ENCODE measurements around the gene MED12L.
"Not testable (repeated sequence)": the region's sequence is repeated elsewhere in the genome, so short reads cannot be mapped to it uniquely, and the experiment has no call there.

Gene MED12L

GRCh38 chr3:151242006-151242405, 156.5 kb downstream of the MED12L start:
- DNase-seq (ENCODE audit: low read depth) = not testable (repeated sequence)

DNA sequence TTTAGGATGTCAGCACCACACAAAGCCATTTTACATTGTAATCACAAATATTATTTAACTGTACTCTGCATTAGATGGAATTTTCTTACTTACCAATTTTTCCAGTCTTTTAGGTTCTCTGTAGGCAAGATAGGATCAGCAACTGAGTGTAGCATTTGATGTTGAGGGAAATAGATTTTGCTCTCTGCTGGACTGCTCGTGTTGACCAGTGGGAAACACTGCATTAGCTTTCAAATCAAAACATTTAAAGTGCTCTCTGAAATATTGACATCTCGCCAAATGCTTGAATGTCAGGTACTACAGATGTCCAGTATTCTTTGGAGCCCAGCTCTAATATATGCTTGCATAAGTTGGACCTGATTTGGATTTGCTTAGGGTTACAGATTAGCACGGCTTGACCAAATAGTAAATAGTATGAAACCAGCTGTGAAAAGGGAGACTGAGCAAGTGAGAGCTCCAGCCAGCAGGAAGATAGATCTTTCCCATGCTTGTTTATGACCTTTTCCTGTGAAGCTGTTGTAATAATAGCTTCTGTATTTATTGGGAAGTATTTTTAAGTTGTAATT, 163.4 kb downstream of the MED12L start:
- DNase-seq (ENCODE audit: low read depth) = no peak

GRCh38 chr3:151256749-151257148, 171.3 kb downstream of the MED12L start:
- no peak for DNase-seq (ENCODE audit: low read depth)

GRCh38 chr3:151259664-151260063, 174.2 kb downstream of the MED12L start:
- no peak for DNase-seq (ENCODE audit: low read depth)

DNA sequence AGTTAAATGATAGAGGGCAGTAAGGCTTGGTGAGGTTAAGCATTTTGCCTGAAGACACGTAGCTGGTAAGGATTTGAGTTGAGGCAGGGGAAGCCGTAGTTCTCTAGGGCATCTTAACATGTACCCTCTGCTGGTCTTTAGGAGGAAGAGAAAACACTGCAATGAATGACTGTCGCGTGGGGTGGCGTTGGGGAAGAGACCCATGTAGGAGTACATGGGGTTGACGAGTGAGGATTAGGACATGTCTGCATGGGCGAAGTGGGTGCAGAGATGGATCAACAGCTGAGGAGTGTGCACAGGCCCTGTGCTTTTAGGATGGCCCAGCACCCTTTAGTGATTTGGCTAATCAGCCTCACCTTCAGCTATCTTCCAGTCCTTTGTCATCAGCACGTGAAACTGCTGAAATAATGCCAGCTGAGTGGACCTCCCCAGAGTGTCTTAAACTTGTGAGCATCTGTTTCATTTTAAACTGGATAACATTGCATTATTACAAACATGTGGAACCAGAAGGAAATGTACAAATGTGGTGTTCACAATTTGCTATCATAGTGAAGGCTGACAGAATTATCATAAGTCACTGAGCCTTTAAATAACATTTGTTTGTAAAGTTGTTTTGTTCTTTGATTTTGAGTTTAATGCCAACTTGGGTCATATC, 177.5 kb downstream of the MED12L start:
- no peak for DNase-seq (ENCODE audit: low read depth)

DNA sequence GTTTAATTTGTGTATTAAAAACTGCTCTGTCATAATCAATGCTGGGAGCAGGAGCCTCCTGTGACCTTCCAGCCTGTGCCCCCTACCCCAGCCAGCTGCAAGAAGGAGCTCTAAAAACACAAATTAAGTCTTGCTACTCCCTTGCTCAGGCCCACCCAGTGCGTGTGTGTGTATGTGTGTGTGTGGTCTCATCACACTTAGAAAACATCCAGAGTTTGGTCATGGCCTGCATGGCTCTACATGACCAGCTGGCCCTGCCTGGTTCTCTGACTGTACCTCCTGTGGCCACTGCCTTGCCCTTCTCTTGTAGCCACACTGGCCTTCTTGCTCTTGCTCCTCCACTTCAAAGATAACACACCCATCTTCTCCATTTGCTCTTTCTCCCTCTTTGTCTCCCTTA, 179.1 kb downstream of the MED12L start:
- DNase-seq (ENCODE audit: low read depth) = no peak

DNA sequence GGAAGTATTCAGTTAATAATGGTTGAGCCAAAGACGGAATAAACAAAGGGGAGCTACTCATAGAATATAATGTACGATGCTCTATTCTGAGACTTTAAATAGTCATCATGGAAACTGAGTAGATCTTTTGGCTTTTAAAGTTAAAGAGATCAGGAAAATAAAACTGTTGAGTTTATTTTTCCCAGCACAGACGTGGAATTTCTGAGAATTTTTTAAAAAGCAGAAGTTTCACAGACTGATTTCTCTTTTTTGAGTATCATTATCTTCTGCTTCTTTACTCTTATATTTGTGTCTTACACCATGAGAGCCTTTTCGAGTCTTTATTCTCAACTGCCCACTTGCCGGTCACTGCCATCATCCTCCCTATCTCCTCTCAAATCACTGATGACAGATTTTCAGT, 179.7 kb downstream of the MED12L start:
- DNase-seq (ENCODE audit: low read depth) = no peak

GRCh38 chr3:151265866-151266265, 180.4 kb downstream of the MED12L start:
- no peak for DNase-seq (ENCODE audit: low read depth)

- no peak for DNase-seq (ENCODE audit: low read depth)
Measured at GRCh38 chr3:151267066-151267465, 181.6 kb downstream of the MED12L start.

DNA sequence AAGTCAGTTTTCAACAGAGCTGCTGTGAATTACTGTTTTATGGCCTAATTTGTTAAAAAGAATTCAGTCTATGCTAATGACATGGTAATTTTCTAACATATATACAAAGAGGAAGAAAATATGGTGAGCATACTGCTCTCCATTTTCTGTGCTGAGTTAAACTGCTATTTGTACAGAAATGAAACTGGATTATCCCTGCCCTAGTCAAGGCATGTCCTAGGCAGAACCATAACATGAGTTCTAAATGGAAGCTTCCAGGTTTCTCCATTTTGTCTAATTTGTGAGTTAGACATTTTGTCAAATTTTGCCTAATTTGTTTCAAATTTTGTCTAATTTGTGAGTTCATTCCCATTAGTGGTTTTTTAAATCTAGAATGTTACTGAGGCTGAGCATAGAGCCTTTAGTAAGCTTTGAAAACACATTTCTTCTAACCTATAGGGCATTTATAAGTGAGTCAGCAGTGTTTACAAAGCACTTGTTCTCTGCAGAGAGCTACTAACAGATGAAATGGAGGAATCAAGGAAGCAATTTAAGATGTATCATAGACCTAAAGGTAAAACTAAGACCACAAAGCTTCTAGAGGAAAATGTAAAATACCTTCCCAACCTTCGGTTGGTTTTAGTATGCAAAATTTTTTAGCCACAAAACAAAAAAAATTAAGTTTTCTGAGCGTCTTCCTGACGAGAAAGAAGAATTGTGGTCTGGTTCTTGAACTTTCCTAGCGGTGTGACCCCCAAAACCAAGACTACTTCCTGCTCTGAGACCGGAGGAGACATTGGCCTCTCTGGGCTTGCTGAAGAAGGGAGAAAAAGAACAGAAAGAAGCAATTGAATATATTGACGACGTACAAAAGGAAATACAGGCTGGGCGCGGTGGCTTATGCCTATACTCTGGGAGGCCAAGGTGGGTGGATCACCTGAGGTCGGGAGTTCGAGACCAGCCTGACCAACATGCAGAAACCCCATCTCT, 183.1 kb downstream of the MED12L start:
- no peak for DNase-seq (ENCODE audit: low read depth)

- DNase-seq (ENCODE audit: low read depth) = no peak
Measured at GRCh38 chr3:151269631-151270030, 184.2 kb downstream of the MED12L start.

DNA sequence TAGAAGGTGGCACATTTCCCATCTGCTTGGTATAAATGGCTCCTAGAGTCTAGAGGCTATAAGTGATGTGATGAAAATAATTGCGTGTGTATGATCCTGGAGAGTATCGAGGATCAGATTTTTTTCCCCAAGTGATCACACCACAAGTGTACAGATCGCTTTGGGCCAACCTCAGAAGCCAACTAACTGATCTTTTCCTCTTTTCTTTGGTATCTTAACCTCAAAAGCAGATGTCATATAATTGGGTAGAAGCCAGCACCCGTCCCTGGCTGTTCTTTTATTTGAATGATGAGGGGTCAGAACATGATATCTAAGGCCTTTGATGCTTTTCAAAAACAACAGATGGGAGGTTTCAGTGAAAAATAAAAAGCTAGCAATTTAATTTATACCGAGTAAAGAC, 189.6 kb downstream of the MED12L start:
- DNase-seq (ENCODE audit: low read depth) = no peak

DNA sequence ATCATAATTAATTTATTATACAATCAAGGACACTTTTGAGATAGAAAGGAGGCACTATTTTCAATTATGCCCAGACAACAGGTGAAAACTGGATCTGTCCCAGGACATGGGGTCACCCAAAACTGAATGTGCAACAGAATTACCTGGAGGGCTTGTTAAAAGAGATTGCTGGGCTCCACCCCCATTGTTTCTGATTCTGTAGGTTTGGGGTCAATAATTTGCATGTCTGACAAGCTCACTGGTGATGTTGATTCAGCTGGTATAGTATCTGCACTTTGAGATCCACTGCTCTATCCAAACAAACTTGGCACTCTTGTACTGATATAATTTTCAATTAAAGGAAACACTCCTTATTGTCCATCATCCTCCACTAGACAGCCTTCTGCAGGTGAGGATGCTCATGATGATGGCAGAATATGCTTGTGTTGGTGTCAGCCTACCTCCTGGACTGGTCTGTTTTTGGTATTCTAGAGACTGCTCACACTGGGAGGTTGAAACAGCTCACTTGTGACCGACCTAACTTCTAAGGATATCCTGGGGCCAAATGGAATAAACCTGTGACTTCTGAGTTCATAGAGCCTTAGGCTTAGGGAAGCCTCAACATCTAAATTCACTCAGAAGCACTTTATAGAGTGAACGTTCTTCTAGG, 190.7 kb downstream of the MED12L start:
- no peak for DNase-seq (ENCODE audit: low read depth)

- no peak for DNase-seq (ENCODE audit: low read depth)
Measured at GRCh38 chr3:151276687-151277042, 191.2 kb downstream of the MED12L start.

- DNase-seq (ENCODE audit: low read depth) = no peak
Measured at GRCh38 chr3:151278230-151278629, 192.8 kb downstream of the MED12L start, which contains the start of gene P2RY14. Gene P2RY14, minus strand, starts transcription at chr3:151278542. Its CDS starts 64,226 bp downstream, at chr3:151214316.

- DNase-seq (ENCODE audit: low read depth) = no peak
Measured at GRCh38 chr3:151281671-151282324, 196.3 kb downstream of the MED12L start.

- no peak for DNase-seq (ENCODE audit: low read depth)
Measured at GRCh38 chr3:151282921-151283320, 197.5 kb downstream of the MED12L start.

DNA sequence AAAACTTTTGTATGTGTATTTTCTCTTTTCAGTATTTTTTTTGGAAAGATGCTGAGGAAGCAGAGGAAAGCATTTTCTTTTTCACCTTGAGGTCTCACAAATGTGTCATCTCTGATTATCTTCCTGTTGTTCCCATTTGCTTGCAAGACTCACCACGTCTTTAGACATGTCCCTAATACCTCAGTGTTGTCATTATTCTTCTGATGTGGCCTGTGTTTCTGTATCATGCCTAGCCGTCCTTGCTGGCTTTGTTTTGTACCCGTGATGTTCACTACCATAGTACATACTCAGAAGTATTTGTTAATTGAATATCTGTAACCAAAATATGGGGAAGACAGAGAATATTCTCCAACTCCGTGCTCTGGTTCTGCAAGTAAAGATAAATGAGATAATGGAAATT, 197.9 kb downstream of the MED12L start:
- DNase-seq (ENCODE audit: low read depth) = no peak

GRCh38 chr3:151283907-151284461, 198.5 kb downstream of the MED12L start:
- DNase-seq (ENCODE audit: low read depth) = no peak

GRCh38 chr3:151285940-151286339, 200.5 kb downstream of the MED12L start:
- DNase-seq (ENCODE audit: low read depth) = no peak

GRCh38 chr3:151289445-151289844, 204.0 kb downstream of the MED12L start:
- DNase-seq (ENCODE audit: low read depth) = no peak

DNA sequence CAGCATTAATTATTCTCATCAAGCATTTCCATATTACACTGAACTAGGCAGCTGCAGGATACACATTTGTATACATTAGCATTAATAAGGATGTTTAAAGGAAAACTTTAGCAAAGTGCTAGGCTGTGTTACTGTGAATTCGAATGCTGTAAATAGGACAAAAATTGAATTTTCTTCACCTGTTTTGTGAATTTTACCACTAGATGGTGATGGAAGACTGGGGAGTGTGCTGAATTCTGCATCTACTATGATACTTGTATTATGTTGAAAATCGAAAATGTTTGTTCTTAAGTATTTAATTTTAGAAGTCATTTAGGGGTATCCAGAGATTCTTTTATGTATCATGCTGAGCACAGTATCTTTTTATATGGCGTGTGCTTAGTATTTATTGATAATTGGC, 205.2 kb downstream of the MED12L start:
- DNase-seq (ENCODE audit: low read depth) = no peak
